Measurements from ENCODE around the gene A2ML1. TPM values are rescaled to one million over a fixed set of nuclear protein-coding genes. Genes with fewer than 3 reads are reported as not detected.

A2ML1 gene
- total and polyA plus RNA-seq, 2 of the 4 experiments (the other 2 are of a cell fraction) = not detected

- DNase-seq (no peak), ATAC-seq (ENCODE audit: low read depth) (no peak)
- Histone ChIP-seq H3K27ac (ENCODE audit: insufficient read depth, low read length) (no peak overlapping the region), H4K8ac (ENCODE audit: low read depth in 2 of 2, low read length in 2 of 2) (no peak overlapping the region), H2AK9ac (replicated peaks; ENCODE audit: low read depth, low read length, poor library complexity) (no peak overlapping the region), H3K9me1 (ENCODE audit: insufficient read depth, low read length) (no peaks in the 10 kb centered on the region), H2AFZ (replicated peaks; ENCODE audit: low read length, poor library complexity) (no peak overlapping the region), H3K79me1 (ENCODE audit: low read depth in 1 of 2, low read length in 2 of 2) (no peaks in the 10 kb centered on the region), H2AK5ac (ENCODE audit: low read depth, low read length) (no peak overlapping the region), H3K27me3 (ENCODE audit: control insufficient read depth, insufficient read depth, low read length) (no peaks in the 10 kb centered on the region; the same call in 1 of the 2 replicates), H2BK15ac (ENCODE audit: low read depth, low read length) (no peak overlapping the region), H2BK120ac (ENCODE audit: low read depth, low read length) (no peak overlapping the region), H2BK20ac (ENCODE audit: low read depth, low read length) (no peak overlapping the region), H3K4ac (ENCODE audit: low read depth, low read length) (no peak overlapping the region), H4K20me1 (ENCODE audit: insufficient read depth, low read length) (no peaks in the 10 kb centered on the region), H4K91ac (ENCODE audit: insufficient read depth, low read depth, low read length) (no peak overlapping the region), H3K14ac (replicated peaks; ENCODE audit: low read depth, low read length) (no peak overlapping the region), H3K4me1 (ENCODE audit: control insufficient read depth, insufficient read depth, low read length) (no peaks in the 10 kb centered on the region), H3K23ac (ENCODE audit: low read depth, low read length) (no peak overlapping the region), H4K5ac (ENCODE audit: low read depth, low read length) (no peak overlapping the region), H3K4me2 (ENCODE audit: low read depth, low read length) (no peak overlapping the region), H3K9me3 (ENCODE audit: control insufficient read depth, insufficient read depth, low read length) (no peaks in the 10 kb centered on the region), H3K4me3 (ENCODE audit: insufficient read depth, low read depth, low read length) (no peak overlapping the region), H3K9ac (ENCODE audit: low read depth, low read length) (no peak overlapping the region), H3K56ac (ENCODE audit: extremely low read depth, insufficient read depth, low read length) (no peak overlapping the region), H3K18ac (ENCODE audit: low read depth, low read length) (no peak overlapping the region), H3K36me3 (ENCODE audit: control insufficient read depth, insufficient read depth, low read length) (no peaks in the 10 kb centered on the region), H2BK5ac (ENCODE audit: low read depth, low read length, poor library complexity, severe bottlenecking) (no peak overlapping the region)
- BruUV-seq (replicated peaks) = no TSS peak
- dilution Hi-C loops (cut with HindIII; ENCODE audit: low sequenced_read_pairs, unreplicated experiment) (no loop called here), in situ Hi-C loops (cut with MboI; ENCODE audit: low sequenced_read_pairs) (no loop called here), intact Hi-C loops (cut with micrococcal nuclease) (no loop called here)
- TF ChIP-seq RAD21 (IDR thresholded peaks at IDR 0.05; ENCODE audit: low read length) = no peak
- no peak for TF ChIP-seq SMC3 (IDR thresholded peaks at IDR 0.05; ENCODE audit: low read depth, low read length)
- no peak for TF ChIP-seq MAZ (IDR thresholded peaks at IDR 0.05; ENCODE audit: borderline replicate concordance, low read depth, low read length)
- no peak for TF ChIP-seq RFX5 (IDR thresholded peaks at IDR 0.05; ENCODE audit: low read depth, low read length)
- TF ChIP-seq CEBPB (IDR thresholded peaks at IDR 0.05; ENCODE audit: low read depth, low read length) = no peak
- TF ChIP-seq RCOR1 (IDR thresholded peaks at IDR 0.05; ENCODE audit: insufficient replicate concordance, low read length) = no peak
- no peak for TF ChIP-seq POLR2A (IDR thresholded peaks at IDR 0.05; ENCODE audit: low read depth, low read length)
- no peak for TF ChIP-seq USF2 (IDR thresholded peaks at IDR 0.05; ENCODE audit: low read depth, low read length)
- TF ChIP-seq BHLHE40 (IDR thresholded peaks at IDR 0.05; ENCODE audit: low read depth, low read length) = no peak
- no peak for TF ChIP-seq MXI1 (IDR thresholded peaks at IDR 0.05; ENCODE audit: borderline replicate concordance, low read depth, low read length)
- POLR2A ChIA-PET (ENCODE audit: unreplicated experiment) = no interaction called here
- 50% methylated on average over 2 of the region's 5 CpGs; no CpG with 5 or more reads in 1 of the 2 experiments for WGBS, 2 experiments (ENCODE audit: extremely low coverage in 2 of 2, insufficient read length in 1 of 2)
- CTCF ChIA-PET = interaction anchor here (1.3 kb wide), 1 partner anchor 193 kb away, joined by 5 read pairs; no protein-coding TSS in a partner anchor
Observed at GRCh38 chr12:8849876-8850275, 27.5 kb downstream of the A2ML1 start.
